Lung (tissue), 12 donors: Measurements from ENCODE around the gene CDH4. TPM values are rescaled to one million over a fixed set of nuclear protein-coding genes. Genes with fewer than 3 reads are reported as not detected.
A peak's percentile ranks its signal among the peaks of the same experiment; 100 is the strongest.
"Not testable (repeated sequence)": the region's sequence is repeated elsewhere in the genome, so short reads cannot be mapped to it uniquely, and the experiment has no call there.

Source experiments
- ATAC-seq: fragments of 200-7000 bp; cut with Tn5 transposase; one replicate; pipeline ENCODE4 v1.9.1; 2020; ENCODE audit warnings: moderate number of reproducible peaks; ENCODE audit not compliant: insufficient read depth, low FRiP score
- DNase-seq, 3 donors: peaks; one replicate each; pipeline ENCODE4 v3.0.0-alpha.2; 2013 to 2017
- H3K27ac ChIP-seq, 2 donors: one replicate each; pipeline ENCODE4 v1.5.1; 2013; ENCODE audit warnings: mild to moderate bottlenecking in 2 of 2, moderate library complexity in 2 of 2, control low read depth in 1 of 2, inconsistent platforms in 1 of 2, low read depth in 1 of 2, low read length in 1 of 2
- H3K27me3 ChIP-seq, 3 donors: one replicate each; pipeline ENCODE4 v1.5.1; 2013; ENCODE audit warnings: low read length in 2 of 3; ENCODE audit not compliant: control insufficient read depth in 3 of 3, insufficient read depth in 3 of 3
- H3K36me3 ChIP-seq, 4 donors: one replicate each; pipeline ENCODE4 v1.5.1; 2013; ENCODE audit warnings: low read length in 4 of 4, mild to moderate bottlenecking in 1 of 4, moderate library complexity in 1 of 4; ENCODE audit not compliant: control insufficient read depth in 4 of 4, insufficient read depth in 4 of 4
- H3K4me1 ChIP-seq, 5 donors: one replicate each; pipeline ENCODE4 v1.5.1; 2013; ENCODE audit warnings: low read length in 5 of 5, mild to moderate bottlenecking in 2 of 5, moderate library complexity in 1 of 5; ENCODE audit not compliant: control insufficient read depth in 5 of 5, insufficient read depth in 5 of 5
- H3K4me3 ChIP-seq: one replicate; pipeline ENCODE4 v1.5.1; 2013; ENCODE audit warnings: mild to moderate bottlenecking, control low read depth, moderate library complexity
- H3K9ac ChIP-seq, 2 donors: one replicate each; pipeline ENCODE4 v1.5.1; 2013; ENCODE audit warnings: low read length in 2 of 2, control low read depth in 1 of 2; ENCODE audit not compliant: insufficient read depth in 1 of 2
- H3K9me3 ChIP-seq, 4 donors: one replicate each; pipeline ENCODE4 v1.5.1; 2013; ENCODE audit warnings: low read length in 3 of 4, mild to moderate bottlenecking in 1 of 4, moderate library complexity in 1 of 4; ENCODE audit not compliant: control insufficient read depth in 4 of 4, insufficient read depth in 3 of 4
- WGBS, 2 donors: extraction: QIAGEN DNeasy Blood & Tissue Kit; methylation state at CpG; one replicate each; pipeline ENCODE4 v1.1.7; 2013; 5-methylcytosine and 5-hydroxymethylcytosine counted together
- polyA plus RNA-seq, 2 donors: library from polyadenylated mRNA; stranded (reverse); fragments of 200-250 nt; gene quantifications; one replicate each; pipeline ENCODE4 v1.2.1, GENCODE V29; 2013
- total RNA-seq, 2 donors: library from RNA; depleted of rRNA in 1 of 2; stranded (reverse); fragments of >200 nt in 1 of 2; gene quantifications; one replicate each; pipeline ENCODE4 v1.2.1, GENCODE V29; 2014 to 2021
- TF ChIP-seq, protein P1 (sequence below): IDR thresholded peaks from 2 replicates; pipeline ENCODE4 v1.5.1; 2012; ENCODE audit warnings: mild to moderate bottlenecking; ENCODE audit errors: control extremely low read depth, extremely low read depth
- donor health status: control.
- donor health status: control.
- donor health status: Bipolar disorder and iron deficiency.
- donor health status: healthy.
- donor health status: DM: yes; HTN: yes; CAD: no.

CDH4 gene
- total and polyA plus RNA-seq, 4 donors: 0.10 to 2.1 (median 0.34) TPM

DNA sequence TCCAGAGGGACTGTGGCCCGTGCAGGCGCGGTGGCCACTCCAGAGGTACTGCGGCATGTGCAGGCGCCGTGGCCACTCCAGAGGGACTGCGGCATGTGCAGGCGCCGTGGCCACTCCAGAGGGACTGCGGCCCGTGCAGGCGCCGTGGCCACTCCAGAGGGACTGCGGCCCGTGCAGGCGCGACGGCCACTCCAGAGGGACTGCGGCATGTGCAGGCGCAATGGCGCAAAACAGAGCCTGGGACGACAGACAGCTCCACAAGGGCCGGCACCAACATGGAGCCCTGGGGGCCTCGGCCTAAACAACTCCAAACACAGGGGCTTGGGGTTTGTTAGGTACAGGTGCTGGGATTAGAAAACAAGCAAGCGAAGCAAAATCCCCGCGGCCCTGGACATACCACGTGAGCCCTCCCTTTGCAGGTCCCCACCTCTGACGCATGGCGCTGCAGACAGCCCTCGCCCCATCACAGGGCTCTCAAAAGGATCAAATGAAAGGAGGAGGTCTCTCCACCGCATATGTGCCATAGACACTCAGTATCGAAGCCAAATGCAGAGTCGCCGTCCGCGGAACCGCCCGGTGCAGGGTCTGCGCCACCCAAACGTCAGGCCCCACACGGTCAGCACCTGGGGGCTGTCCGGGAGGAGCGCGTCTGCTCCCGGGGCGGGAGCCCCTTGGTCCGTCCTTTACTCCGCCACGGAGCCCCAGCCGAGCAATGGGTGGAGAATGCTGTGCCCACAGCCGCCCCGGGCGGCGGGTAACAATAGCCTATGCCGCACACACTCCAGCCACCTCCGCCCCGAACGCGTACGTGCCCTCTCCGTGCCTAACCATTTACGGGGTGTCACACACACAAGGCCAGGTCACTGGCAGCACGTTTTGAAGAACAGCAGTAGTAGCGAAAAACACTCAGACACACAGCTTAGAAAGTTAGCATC is 727.9 kb downstream of the CDH4 start:
- H3K27ac ChIP-seq: no peak overlapping the region
- no peak overlapping the region for H3K9ac ChIP-seq
- H3K4me3 ChIP-seq: no peak overlapping the region
- H3K4me1 ChIP-seq: no peaks in the 10 kb centered on the region
- no peak for DNase-seq
- H3K9me3 ChIP-seq: no peaks in the 10 kb centered on the region
- no peak for ATAC-seq
- peaks cover 0 to 23% (median 4%) of the 10 kb centered on the region in 4 donors for H3K36me3 ChIP-seq
- TF ChIP-seq, protein P1, sequence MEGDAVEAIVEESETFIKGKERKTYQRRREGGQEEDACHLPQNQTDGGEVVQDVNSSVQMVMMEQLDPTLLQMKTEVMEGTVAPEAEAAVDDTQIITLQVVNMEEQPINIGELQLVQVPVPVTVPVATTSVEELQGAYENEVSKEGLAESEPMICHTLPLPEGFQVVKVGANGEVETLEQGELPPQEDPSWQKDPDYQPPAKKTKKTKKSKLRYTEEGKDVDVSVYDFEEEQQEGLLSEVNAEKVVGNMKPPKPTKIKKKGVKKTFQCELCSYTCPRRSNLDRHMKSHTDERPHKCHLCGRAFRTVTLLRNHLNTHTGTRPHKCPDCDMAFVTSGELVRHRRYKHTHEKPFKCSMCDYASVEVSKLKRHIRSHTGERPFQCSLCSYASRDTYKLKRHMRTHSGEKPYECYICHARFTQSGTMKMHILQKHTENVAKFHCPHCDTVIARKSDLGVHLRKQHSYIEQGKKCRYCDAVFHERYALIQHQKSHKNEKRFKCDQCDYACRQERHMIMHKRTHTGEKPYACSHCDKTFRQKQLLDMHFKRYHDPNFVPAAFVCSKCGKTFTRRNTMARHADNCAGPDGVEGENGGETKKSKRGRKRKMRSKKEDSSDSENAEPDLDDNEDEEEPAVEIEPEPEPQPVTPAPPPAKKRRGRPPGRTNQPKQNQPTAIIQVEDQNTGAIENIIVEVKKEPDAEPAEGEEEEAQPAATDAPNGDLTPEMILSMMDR: no peak
- no peaks in the 10 kb centered on the region for H3K27me3 ChIP-seq
- WGBS, 2 donors: 97% methylated on average over 65 of the region's 65 CpGs

DNA sequence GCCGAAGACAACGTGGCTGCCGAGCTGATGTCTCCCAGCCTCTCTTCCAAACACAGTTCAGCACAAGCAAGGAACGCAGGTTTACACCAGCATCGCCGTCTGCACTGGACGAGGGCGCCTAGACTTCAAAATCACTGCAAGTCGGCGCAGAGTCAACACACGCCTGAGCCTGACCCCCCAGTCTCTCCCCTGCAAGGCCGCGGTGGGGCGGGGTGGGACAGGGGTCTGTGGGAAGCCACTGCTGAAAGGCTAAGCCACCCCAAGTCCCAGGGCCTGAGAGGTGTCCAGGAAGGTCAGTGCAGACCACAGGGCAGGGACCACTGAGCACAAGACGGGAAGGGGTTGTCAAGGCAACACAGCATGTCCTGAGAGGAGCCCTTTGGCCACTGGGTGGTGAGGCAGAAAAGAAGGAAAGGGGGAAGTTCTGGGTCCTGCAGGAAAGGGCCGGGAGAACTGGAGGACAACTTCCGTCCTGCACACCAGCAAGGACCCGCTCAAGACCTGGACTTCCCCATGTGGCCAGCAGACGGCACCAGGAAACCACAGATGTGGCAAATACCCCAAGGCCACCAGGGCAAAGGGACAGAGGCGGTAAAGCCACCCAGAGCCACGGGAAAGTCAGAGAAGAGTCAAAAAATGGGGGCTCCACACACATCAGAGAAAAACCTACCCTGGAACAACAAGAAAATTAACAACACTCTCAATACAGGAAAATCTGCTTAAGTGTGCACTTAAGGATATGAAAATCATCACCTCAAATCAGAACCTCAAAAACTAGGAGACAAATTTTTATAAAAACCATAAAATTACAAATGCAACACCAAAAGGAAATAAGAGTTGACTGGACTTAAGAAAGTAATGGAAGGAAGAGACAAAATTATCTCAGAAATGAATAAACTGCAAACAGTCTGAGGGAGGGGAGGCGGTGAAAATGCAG is 728.9 kb downstream of the CDH4 start:
- ATAC-seq (no peak), DNase-seq (peak; percentile 11 to 49 (median 23))
- 75 to 82% methylated on average over 22 of the region's 22 CpGs for WGBS, 2 donors
- Histone ChIP-seq H3K4me1 (no peaks in the 10 kb centered on the region), H3K36me3 (peaks cover 2 to 28% (median 2%) of the 10 kb centered on the region in 4 donors), H3K4me3 (no peak overlapping the region), H3K27me3 (no peaks in the 10 kb centered on the region), H3K9ac (no peak overlapping the region), H3K27ac (no peak overlapping the region), H3K9me3 (peaks cover 0 to 2% (median 0%) of the 10 kb centered on the region in 4 donors)
- TF ChIP-seq, protein P1: no peak

DNA sequence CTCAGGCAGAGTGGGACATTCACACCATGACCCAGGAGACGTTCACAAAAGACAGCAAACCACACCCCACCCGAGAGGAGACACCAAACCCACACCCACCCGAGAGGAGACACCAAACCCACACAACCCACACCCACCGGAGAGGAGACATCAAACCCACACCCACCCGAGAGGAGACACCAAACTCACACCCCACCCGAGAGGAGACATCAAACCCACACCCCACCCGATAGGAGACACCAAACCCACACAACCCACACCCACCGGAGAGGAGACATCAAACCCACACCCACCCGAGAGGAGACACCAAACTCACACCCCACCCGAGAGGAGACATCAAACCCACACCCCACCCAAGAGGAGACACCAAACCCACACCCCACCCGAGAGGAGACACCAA is 729.6 kb downstream of the CDH4 start:
- not testable (repeated sequence) for H3K4me1 ChIP-seq, ATAC-seq, H3K9me3 ChIP-seq, H3K9ac ChIP-seq, DNase-seq, H3K27me3 ChIP-seq, H3K4me3 ChIP-seq, H3K27ac ChIP-seq
- H3K36me3 ChIP-seq: peaks cover 0 to 25% (median 2%) of the 10 kb centered on the region in 4 donors
- 75 to 83% methylated on average over 11 of the region's 11 CpGs for WGBS, 2 donors
